MCF 10A (cell line): Measurements from ENCODE around the gene FBXL15. TPM values are rescaled to one million over a fixed set of nuclear protein-coding genes. Genes with fewer than 3 reads are reported as not detected.

ENCODE experiments used
- BruUV-seq: library from RNA; stranded (reverse); fragments of 400-500 nt; replicated peaks from 2 replicates; lab custom pipeline; 2021; lab: Mats Ljungman, UMichigan
- CTCF ChIA-PET: fragments of 300-600 bp; sonication (Branson Sonifier 250); formaldehyde crosslinking; extraction: SDS; loops from one replicate; lab custom pipeline; 2021; ENCODE audit warnings: antibody characterized with exemption, inconsistent platforms; lab: Yijun Ruan, JAX
- POLR2A ChIA-PET: fragments of 300-600, 350-650 bp; sonication (Branson Sonifier 250); formaldehyde crosslinking; extraction: SDS; loops from one replicate; lab custom pipeline; 2020; ENCODE audit warnings: antibody characterized with exemption, inconsistent platforms; lab: Yijun Ruan, JAX
- DNase-seq: peaks from one replicate; pipeline ENCODE4 v3.0.0-alpha.2; 2018; ENCODE audit not compliant: unreplicated experiment
- H3K27ac Mint-ChIP-seq: one replicate; pipeline ENCODE4 v1.8.0; 2022; ENCODE audit warnings: mild to moderate bottlenecking, low read depth, mixed read lengths; ENCODE audit not compliant: unreplicated experiment
- H3K27me3 Mint-ChIP-seq: one replicate; pipeline ENCODE4 v1.8.0; 2022; ENCODE audit warnings: mixed read lengths; ENCODE audit not compliant: insufficient read depth, unreplicated experiment
- H3K36me3 Mint-ChIP-seq: one replicate; pipeline ENCODE4 v1.8.0; 2022; ENCODE audit warnings: mild to moderate bottlenecking, moderate library complexity, mixed read lengths; ENCODE audit not compliant: insufficient read depth, unreplicated experiment
- H3K4me1 Mint-ChIP-seq: one replicate; pipeline ENCODE4 v1.8.0; 2022; ENCODE audit warnings: mixed read lengths; ENCODE audit not compliant: insufficient read depth, unreplicated experiment
- H3K4me3 Mint-ChIP-seq: one replicate; pipeline ENCODE4 v1.8.0; 2022; ENCODE audit warnings: mild to moderate bottlenecking, moderate library complexity, mixed read lengths; ENCODE audit not compliant: unreplicated experiment
- H3K9me3 Mint-ChIP-seq: one replicate; pipeline ENCODE4 v1.8.0; 2022; ENCODE audit warnings: mixed read lengths; ENCODE audit not compliant: unreplicated experiment
- intact Hi-C: fragments of 100-400 bp; cut with micrococcal nuclease; formaldehyde crosslinking; loops from 2 replicates; pipeline ENCODE4 v1.14.1; 2022
- total RNA-seq: library from RNA; stranded (reverse); gene quantifications from 2 replicates; pipeline ENCODE4 v1.2.3, GENCODE V29; 2022
- TF ChIP-seq, protein P1 (sequence below): fragments of 200-600 bp; IDR thresholded peaks from one replicate; pipeline ENCODE4 v1.8.0; 2022; ENCODE audit warnings: antibody characterized with exemption, mild to moderate bottlenecking; ENCODE audit not compliant: unreplicated experiment

The FBXL15 gene
- total RNA-seq, 1 experiment from 2014 or later = 11.3 TPM

GRCh38 chr10:102375867-102376266 lies 44.8 kb upstream of the FBXL15 start:
- peaks cover 71% of the 10 kb centered on the region for H3K36me3 Mint-ChIP-seq
- H3K27me3 Mint-ChIP-seq = no peaks in the 10 kb centered on the region
- CTCF ChIA-PET = interaction anchor here (0.5 to 4.9 kb wide), 8 partner anchors 10 to 754 kb away, joined by 3 to 18 read pairs (median 3); no protein-coding TSS in a partner anchor
- H3K27ac Mint-ChIP-seq = no peak overlapping the region
- DNase-seq = no peak
- POLR2A ChIA-PET = interaction anchor here (1.1 to 1.4 kb wide), 2 partner anchors 8 to 9 kb away, joined by 3 read pairs; no protein-coding TSS in a partner anchor
- no peaks in the 10 kb centered on the region for H3K9me3 Mint-ChIP-seq
- intact Hi-C loops = no loop called here
- TF ChIP-seq, protein P1, sequence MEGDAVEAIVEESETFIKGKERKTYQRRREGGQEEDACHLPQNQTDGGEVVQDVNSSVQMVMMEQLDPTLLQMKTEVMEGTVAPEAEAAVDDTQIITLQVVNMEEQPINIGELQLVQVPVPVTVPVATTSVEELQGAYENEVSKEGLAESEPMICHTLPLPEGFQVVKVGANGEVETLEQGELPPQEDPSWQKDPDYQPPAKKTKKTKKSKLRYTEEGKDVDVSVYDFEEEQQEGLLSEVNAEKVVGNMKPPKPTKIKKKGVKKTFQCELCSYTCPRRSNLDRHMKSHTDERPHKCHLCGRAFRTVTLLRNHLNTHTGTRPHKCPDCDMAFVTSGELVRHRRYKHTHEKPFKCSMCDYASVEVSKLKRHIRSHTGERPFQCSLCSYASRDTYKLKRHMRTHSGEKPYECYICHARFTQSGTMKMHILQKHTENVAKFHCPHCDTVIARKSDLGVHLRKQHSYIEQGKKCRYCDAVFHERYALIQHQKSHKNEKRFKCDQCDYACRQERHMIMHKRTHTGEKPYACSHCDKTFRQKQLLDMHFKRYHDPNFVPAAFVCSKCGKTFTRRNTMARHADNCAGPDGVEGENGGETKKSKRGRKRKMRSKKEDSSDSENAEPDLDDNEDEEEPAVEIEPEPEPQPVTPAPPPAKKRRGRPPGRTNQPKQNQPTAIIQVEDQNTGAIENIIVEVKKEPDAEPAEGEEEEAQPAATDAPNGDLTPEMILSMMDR = no peak
- no peaks in the 10 kb centered on the region for H3K4me1 Mint-ChIP-seq
- H3K4me3 Mint-ChIP-seq = no peak overlapping the region
- no TSS peak for BruUV-seq

GRCh38 chr10:102376901-102377300 lies 43.7 kb upstream of the FBXL15 start:
- intact Hi-C loops = no loop called here
- POLR2A ChIA-PET = interaction anchor here (0.9 to 1.4 kb wide), 2 partner anchors 9 to 277 kb away, joined by 3 read pairs; no protein-coding TSS in a partner anchor
- no peak for DNase-seq
- CTCF ChIA-PET = interaction anchor here (0.6 to 4.9 kb wide), 5 partner anchors 9 to 815 kb away, joined by 3 to 18 read pairs (median 4); no protein-coding TSS in a partner anchor
- no peak overlapping the region for H3K4me3 Mint-ChIP-seq
- H3K27ac Mint-ChIP-seq = no peak overlapping the region
- no peaks in the 10 kb centered on the region for H3K27me3 Mint-ChIP-seq
- no peaks in the 10 kb centered on the region for H3K9me3 Mint-ChIP-seq
- peaks cover 71% of the 10 kb centered on the region for H3K36me3 Mint-ChIP-seq
- no peaks in the 10 kb centered on the region for H3K4me1 Mint-ChIP-seq
- TSS peak; percentile 11 for BruUV-seq
- TF ChIP-seq, protein P1 = no peak

GRCh38 chr10:102379383-102379782 lies 41.3 kb upstream of the FBXL15 start:
- H3K27ac Mint-ChIP-seq = no peak overlapping the region
- no TSS peak for BruUV-seq
- H3K4me1 Mint-ChIP-seq = no peaks in the 10 kb centered on the region
- no peaks in the 10 kb centered on the region for H3K9me3 Mint-ChIP-seq
- peaks cover 69% of the 10 kb centered on the region for H3K36me3 Mint-ChIP-seq
- CTCF ChIA-PET = interaction anchor here (0.5 to 4.9 kb wide), 8 partner anchors 11 to 214 kb away, joined by 3 to 18 read pairs (median 4); no protein-coding TSS in a partner anchor
- POLR2A ChIA-PET = interaction anchor here (0.6 to 1.8 kb wide), 6 partner anchors 14 to 561 kb away, joined by 3 to 4 read pairs (median 4); partner anchors contain the start of genes C10orf95, CUEDC2 and OGA
- no peaks in the 10 kb centered on the region for H3K27me3 Mint-ChIP-seq
- intact Hi-C loops = no loop called here
- no peak overlapping the region for H3K4me3 Mint-ChIP-seq
- TF ChIP-seq, protein P1 = no peak
- DNase-seq = no peak

DNA sequence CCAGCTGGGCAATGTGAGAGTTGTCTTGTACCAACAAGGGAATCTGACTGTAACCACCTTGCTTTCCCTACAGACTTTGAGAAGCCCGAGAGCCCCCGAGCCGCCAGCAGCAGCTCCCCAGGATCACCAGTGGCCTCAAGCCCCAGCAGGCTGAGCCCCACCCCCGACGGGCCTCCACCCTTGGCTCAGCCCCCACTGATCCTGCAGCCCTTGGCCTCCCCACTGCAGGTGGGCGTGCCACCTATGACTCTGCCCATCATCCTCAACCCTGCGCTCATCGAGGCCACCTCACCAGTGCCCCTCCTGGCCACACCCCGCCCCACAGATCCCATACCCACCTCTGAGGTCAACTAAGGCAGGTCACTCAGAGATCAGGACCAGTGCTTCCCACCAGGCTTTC lies 38.7 kb upstream of the FBXL15 start:
- ChIA-PET CTCF (interaction anchor here (0.5 to 2.8 kb wide), 8 partner anchors 12 to 156 kb away, joined by 3 to 18 read pairs (median 4); partner anchors contain the start of gene ELOVL3), POLR2A (interaction anchor here (1.2 kb wide), 1 partner anchor 9 kb away, joined by 3 read pairs; no protein-coding TSS in a partner anchor)
- H3K36me3 Mint-ChIP-seq = peaks cover 54% of the 10 kb centered on the region
- BruUV-seq = no TSS peak
- no peak for DNase-seq
- no peaks in the 10 kb centered on the region for H3K27me3 Mint-ChIP-seq
- no peak overlapping the region for H3K4me3 Mint-ChIP-seq
- no peaks in the 10 kb centered on the region for H3K4me1 Mint-ChIP-seq
- intact Hi-C loops = no loop called here
- H3K9me3 Mint-ChIP-seq = no peaks in the 10 kb centered on the region
- TF ChIP-seq, protein P1 = no peak
- no peak overlapping the region for H3K27ac Mint-ChIP-seq
